ENCODE results near the gene ME3.
A peak's percentile ranks its signal among the peaks of the same experiment; 100 is the strongest.

Gene ME3

DNA sequence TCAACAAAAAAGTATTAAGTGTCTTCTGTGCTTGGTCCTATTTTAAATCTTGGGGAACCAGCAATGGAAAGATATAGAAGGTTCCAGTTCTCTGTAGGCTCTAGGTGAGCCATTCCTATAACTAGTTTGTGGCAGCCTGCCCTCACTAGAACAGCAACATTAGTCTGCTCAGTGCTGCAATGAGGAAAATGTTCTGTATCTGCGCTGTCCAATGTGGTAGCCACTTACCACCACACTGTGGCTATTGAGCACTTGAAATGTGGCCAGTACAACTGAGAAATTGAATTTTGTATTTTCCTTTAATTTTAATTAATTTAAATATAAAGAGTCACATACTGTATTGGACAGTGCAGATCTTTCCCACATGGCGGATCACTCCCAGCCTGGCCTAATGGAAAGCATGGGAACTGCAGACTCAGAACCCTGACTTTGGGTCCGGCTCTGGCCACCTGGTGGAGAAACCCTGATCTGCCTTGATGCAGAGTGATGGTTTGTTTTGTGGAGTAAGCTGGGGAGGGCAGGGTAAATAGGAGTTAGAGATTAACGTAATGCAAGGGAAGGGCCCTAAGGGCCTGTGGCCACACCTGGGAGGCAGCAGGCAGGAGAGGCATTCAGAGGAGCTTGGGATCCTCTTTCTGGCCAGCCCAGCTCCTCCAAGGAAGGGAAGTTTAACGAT, 101.0 kb downstream of the ME3 start:
- TF ChIP-seq RAD21 (IDR thresholded peaks at IDR 0.05; ENCODE audit: low read depth) (peak; percentile 59), EP300 (IDR thresholded peaks at IDR 0.05; ENCODE audit: borderline replicate concordance) (no peak)

GRCh38 chr11:86570451-86570850, 102.0 kb downstream of the ME3 start:
- TF ChIP-seq CEBPB (IDR thresholded peaks at IDR 0.05) (no peak), EP300 (IDR thresholded peaks at IDR 0.05; ENCODE audit: borderline replicate concordance) (no peak), TCF12 (IDR thresholded peaks at IDR 0.05; ENCODE audit: low read depth) (no peak), YY1 (IDR thresholded peaks at IDR 0.05; ENCODE audit: low read depth) (no peak), TEAD4 (IDR thresholded peaks at IDR 0.05) (no peak)
- TF ChIP-seq, protein P1, sequence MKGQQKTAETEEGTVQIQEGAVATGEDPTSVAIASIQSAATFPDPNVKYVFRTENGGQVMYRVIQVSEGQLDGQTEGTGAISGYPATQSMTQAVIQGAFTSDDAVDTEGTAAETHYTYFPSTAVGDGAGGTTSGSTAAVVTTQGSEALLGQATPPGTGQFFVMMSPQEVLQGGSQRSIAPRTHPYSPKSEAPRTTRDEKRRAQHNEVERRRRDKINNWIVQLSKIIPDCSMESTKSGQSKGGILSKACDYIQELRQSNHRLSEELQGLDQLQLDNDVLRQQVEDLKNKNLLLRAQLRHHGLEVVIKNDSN (IDR thresholded peaks at IDR 0.05) = no peak

DNA sequence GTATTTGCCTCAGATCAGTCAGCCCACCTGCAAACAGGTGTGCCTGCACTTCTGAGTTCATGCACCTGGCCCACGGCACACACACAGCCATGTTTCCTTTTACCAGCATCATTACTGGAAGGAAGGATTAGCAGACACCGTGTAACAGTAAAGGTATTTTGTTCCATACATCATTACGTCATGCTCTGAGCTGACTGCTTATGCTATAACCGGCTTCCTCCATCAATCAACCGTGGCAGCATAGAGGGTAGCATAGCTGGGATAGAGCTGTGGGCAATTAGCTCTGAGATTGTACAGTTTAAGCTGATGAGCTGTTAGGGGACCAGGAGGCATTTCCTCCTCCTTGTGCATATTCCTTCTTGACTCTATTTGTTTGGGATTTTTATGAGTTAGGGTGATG, 102.4 kb downstream of the ME3 start:
- TF ChIP-seq EP300 (IDR thresholded peaks at IDR 0.05; ENCODE audit: borderline replicate concordance) (peak; percentile 62; the same call in 1 of the 2 replicates), CEBPB (IDR thresholded peaks at IDR 0.05) (0 out of 2 replicates have a peak, but pooled peaks have one; percentile 15), TCF12 (IDR thresholded peaks at IDR 0.05; ENCODE audit: low read depth) (peak; percentile 68; the same call in 1 of the 2 replicates), CREB1 (IDR thresholded peaks at IDR 0.05; ENCODE audit: low read depth) (no peak), NFIC (IDR thresholded peaks at IDR 0.05) (no peak; the same call in 1 of the 2 replicates), RAD21 (IDR thresholded peaks at IDR 0.05; ENCODE audit: low read depth) (no peak), YY1 (IDR thresholded peaks at IDR 0.05; ENCODE audit: low read depth) (no peak), ZBTB7A (IDR thresholded peaks at IDR 0.05; ENCODE audit: low read depth) (no peak), TEAD4 (IDR thresholded peaks at IDR 0.05) (peak; percentile 37; the same call in 1 of the 2 replicates), EGR1 (IDR thresholded peaks at IDR 0.05) (no peak)
- TF ChIP-seq, protein P2, sequence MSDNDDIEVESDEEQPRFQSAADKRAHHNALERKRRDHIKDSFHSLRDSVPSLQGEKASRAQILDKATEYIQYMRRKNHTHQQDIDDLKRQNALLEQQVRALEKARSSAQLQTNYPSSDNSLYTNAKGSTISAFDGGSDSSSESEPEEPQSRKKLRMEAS (IDR thresholded peaks at IDR 0.05) = 0 out of 2 replicates have a peak, but pooled peaks have one; percentile 5

DNA sequence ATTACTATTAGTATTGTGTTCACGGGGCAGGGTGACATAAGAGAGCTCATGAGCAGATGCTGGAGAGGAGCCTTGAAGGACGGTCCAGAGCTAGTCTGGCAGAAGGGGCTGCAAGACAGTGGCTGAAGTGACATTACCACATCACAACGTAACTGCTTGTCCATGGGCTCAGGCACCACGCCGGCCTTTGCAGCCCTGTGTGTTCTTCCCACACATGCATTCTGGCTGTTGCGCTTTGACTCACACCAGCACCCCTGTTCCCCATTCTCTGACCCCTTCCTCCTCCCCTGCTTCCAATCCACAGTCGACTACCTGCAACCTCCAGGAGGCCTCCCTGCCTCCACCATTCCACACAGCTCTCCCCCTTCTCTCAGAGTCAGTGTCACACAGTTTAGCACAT, 103.3 kb downstream of the ME3 start:
- TF ChIP-seq CREB1 (IDR thresholded peaks at IDR 0.05; ENCODE audit: low read depth) (no peak), TCF12 (IDR thresholded peaks at IDR 0.05; ENCODE audit: low read depth) (no peak), EP300 (IDR thresholded peaks at IDR 0.05; ENCODE audit: borderline replicate concordance) (no peak)

GRCh38 chr11:86565801-86566312, 106.6 kb downstream of the ME3 start:
- TF ChIP-seq, protein P1 (IDR thresholded peaks at IDR 0.05) = no peak
- no peak for TF ChIP-seq TEAD4 (IDR thresholded peaks at IDR 0.05)
- TF ChIP-seq RAD21 (IDR thresholded peaks at IDR 0.05; ENCODE audit: low read depth) = no peak
- TF ChIP-seq, protein P2 (IDR thresholded peaks at IDR 0.05) = no peak
- no peak for TF ChIP-seq ZBTB7A (IDR thresholded peaks at IDR 0.05; ENCODE audit: low read depth)
- no peak for TF ChIP-seq CEBPB (IDR thresholded peaks at IDR 0.05)
- TF ChIP-seq EGR1 (IDR thresholded peaks at IDR 0.05) = no peak
- TF ChIP-seq, protein P3, sequence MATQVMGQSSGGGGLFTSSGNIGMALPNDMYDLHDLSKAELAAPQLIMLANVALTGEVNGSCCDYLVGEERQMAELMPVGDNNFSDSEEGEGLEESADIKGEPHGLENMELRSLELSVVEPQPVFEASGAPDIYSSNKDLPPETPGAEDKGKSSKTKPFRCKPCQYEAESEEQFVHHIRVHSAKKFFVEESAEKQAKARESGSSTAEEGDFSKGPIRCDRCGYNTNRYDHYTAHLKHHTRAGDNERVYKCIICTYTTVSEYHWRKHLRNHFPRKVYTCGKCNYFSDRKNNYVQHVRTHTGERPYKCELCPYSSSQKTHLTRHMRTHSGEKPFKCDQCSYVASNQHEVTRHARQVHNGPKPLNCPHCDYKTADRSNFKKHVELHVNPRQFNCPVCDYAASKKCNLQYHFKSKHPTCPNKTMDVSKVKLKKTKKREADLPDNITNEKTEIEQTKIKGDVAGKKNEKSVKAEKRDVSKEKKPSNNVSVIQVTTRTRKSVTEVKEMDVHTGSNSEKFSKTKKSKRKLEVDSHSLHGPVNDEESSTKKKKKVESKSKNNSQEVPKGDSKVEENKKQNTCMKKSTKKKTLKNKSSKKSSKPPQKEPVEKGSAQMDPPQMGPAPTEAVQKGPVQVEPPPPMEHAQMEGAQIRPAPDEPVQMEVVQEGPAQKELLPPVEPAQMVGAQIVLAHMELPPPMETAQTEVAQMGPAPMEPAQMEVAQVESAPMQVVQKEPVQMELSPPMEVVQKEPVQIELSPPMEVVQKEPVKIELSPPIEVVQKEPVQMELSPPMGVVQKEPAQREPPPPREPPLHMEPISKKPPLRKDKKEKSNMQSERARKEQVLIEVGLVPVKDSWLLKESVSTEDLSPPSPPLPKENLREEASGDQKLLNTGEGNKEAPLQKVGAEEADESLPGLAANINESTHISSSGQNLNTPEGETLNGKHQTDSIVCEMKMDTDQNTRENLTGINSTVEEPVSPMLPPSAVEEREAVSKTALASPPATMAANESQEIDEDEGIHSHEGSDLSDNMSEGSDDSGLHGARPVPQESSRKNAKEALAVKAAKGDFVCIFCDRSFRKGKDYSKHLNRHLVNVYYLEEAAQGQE (IDR thresholded peaks at IDR 0.05; ENCODE audit: low read depth) = no peak
- TF ChIP-seq TAF1 (IDR thresholded peaks at IDR 0.05; ENCODE audit: low read depth) = no peak
- no peak for TF ChIP-seq TCF12 (IDR thresholded peaks at IDR 0.05; ENCODE audit: low read depth)
- TF ChIP-seq CREB1 (IDR thresholded peaks at IDR 0.05; ENCODE audit: low read depth) = no peak

DNA sequence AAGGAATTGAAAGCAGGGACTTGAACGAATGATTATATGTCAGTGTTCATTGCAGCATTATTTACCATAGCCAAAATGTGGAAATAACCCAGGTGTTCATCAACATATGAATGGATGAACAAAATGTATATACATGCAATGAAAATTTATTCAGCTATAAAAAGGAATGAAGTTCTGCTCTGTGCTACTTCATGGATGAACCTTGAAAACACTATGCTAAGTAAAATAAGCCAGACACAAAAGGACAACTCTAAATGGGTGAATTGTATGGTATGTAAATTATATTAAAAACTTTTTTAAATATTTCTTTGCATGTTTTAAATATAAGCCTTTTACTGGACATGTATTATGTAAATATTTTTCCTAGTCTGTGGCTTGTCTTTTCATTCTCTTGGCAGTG, 107.0 kb downstream of the ME3 start:
- TF ChIP-seq EP300 (IDR thresholded peaks at IDR 0.05; ENCODE audit: borderline replicate concordance) = no peak
- TF ChIP-seq, protein P2 (IDR thresholded peaks at IDR 0.05) = no peak
- no peak for TF ChIP-seq NFIC (IDR thresholded peaks at IDR 0.05)
- TF ChIP-seq EGR1 (IDR thresholded peaks at IDR 0.05) = no peak
- TF ChIP-seq TAF1 (IDR thresholded peaks at IDR 0.05; ENCODE audit: low read depth) = no peak
- no peak for TF ChIP-seq YY1 (IDR thresholded peaks at IDR 0.05; ENCODE audit: low read depth)
- TF ChIP-seq TEAD4 (IDR thresholded peaks at IDR 0.05) = no peak
- no peak for TF ChIP-seq FOXM1 (IDR thresholded peaks at IDR 0.05; ENCODE audit: borderline replicate concordance, low read depth)
- TF ChIP-seq RAD21 (IDR thresholded peaks at IDR 0.05; ENCODE audit: low read depth) = no peak
- TF ChIP-seq, protein P1 (IDR thresholded peaks at IDR 0.05) = no peak
- TF ChIP-seq, protein P3 (IDR thresholded peaks at IDR 0.05; ENCODE audit: low read depth) = no peak
- no peak for TF ChIP-seq CEBPB (IDR thresholded peaks at IDR 0.05)
- no peak for TF ChIP-seq CREB1 (IDR thresholded peaks at IDR 0.05; ENCODE audit: low read depth)
- TF ChIP-seq ZBTB7A (IDR thresholded peaks at IDR 0.05; ENCODE audit: low read depth) = no peak
- no peak for TF ChIP-seq TCF12 (IDR thresholded peaks at IDR 0.05; ENCODE audit: low read depth)

All from Ishikawa (cell line).